ENCODE measurements around the gene NPFFR1.

Gene NPFFR1

GRCh38 chr10:70280099-70280498 lies 3.7 kb downstream of the NPFFR1 start:
- Histone ChIP-seq H3K9me3 (ENCODE audit: control insufficient read depth, insufficient read depth, low read depth, low read length) (no peaks in the 10 kb centered on the region), H3K27ac (ENCODE audit: extremely low read depth, low read depth, low read length) (no peak overlapping the region), H3K4me3 (ENCODE audit: low read depth, low read length) (no peak overlapping the region), H3K36me3 (ENCODE audit: control insufficient read depth in 2 of 2, insufficient read depth in 1 of 2, low read length in 2 of 2) (no peaks in the 10 kb centered on the region; a peak in 1 of 3 replicates), H3K4me1 (ENCODE audit: control insufficient read depth, insufficient read depth, low read length) (no peaks in the 10 kb centered on the region)
- ChIA-PET POLR2A (no interaction called here), CTCF (interaction anchor here (1.5 to 1.6 kb wide), 2 partner anchors 8 to 15 kb away, joined by 4 read pairs; no protein-coding TSS in a partner anchor)
- no peak for TF ChIP-seq KLF16 (tag by site-specific recombination; IDR thresholded peaks at IDR 0.05)

- TF ChIP-seq ZNF473 (tag by site-specific recombination; IDR thresholded peaks at IDR 0.05): no peak
- no peak for TF ChIP-seq ZNF623 (tag by site-specific recombination; IDR thresholded peaks at IDR 0.05)
- no peak for TF ChIP-seq GLI2 (tag by site-specific recombination; IDR thresholded peaks at IDR 0.05; ENCODE audit: borderline replicate concordance, low read depth)
- no peak for TF ChIP-seq ZNF707 (tag by site-specific recombination; IDR thresholded peaks at IDR 0.05)
- TF ChIP-seq ZNF580 (tag by site-specific recombination; IDR thresholded peaks at IDR 0.05): no peak
- TF ChIP-seq ZNF555 (tag by site-specific recombination; conservative IDR thresholded peaks at IDR 0.05): no peak
- no peak for TF ChIP-seq ZNF404 (tag by site-specific recombination; IDR thresholded peaks at IDR 0.05)
- TF ChIP-seq KLF16 (tag by site-specific recombination; IDR thresholded peaks at IDR 0.05): no peak
- no peak for TF ChIP-seq HIC1 (tag by site-specific recombination; IDR thresholded peaks at IDR 0.05)
- CTCF ChIA-PET: interaction anchor here (0.5 to 3.0 kb wide), 4 partner anchors 10 to 54 kb away, joined by 3 to 11 read pairs (median 4); no protein-coding TSS in a partner anchor
These were observed 6.3 kb downstream of the NPFFR1 start for GRCh38 chr10:70277396-70278030.

DNA sequence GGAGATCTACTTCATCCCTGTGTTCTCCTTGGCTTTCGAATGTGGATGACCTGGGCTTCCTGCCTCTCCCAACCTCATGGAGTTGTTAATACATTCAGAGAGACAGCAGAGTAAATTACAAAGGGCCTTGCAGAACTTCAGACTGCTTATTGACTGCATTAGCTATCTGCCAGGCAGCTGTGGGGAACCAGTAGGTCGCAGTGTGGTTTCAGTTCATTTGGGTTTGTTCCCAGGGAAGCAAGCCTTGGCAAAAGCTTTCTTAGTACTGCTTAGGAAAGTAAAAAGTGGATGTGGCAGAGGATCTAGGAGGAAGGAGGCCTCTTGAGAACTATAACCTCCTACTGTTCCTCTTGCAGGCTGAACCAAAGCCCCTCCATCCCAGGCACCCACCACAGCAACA lies 9.2 kb downstream of the NPFFR1 start:
- ChIA-PET POLR2A (no interaction called here), CTCF (interaction anchor here (1.4 to 2.2 kb wide), 2 partner anchors 10 to 15 kb away, joined by 3 to 7 read pairs; no protein-coding TSS in a partner anchor)
- Histone ChIP-seq H3K4me3 (ENCODE audit: low read depth, low read length) (no peak overlapping the region), H3K36me3 (ENCODE audit: control insufficient read depth in 2 of 2, insufficient read depth in 1 of 2, low read length in 2 of 2) (no peaks in the 10 kb centered on the region; a peak in 1 of 3 replicates), H3K9me3 (ENCODE audit: control insufficient read depth, insufficient read depth, low read depth, low read length) (no peaks in the 10 kb centered on the region), H3K27ac (ENCODE audit: extremely low read depth, low read depth, low read length) (no peak overlapping the region), H3K4me1 (ENCODE audit: control insufficient read depth, insufficient read depth, low read length) (no peaks in the 10 kb centered on the region)
- no peak for TF ChIP-seq ZNF221 (tag by site-specific recombination; IDR thresholded peaks at IDR 0.05; ENCODE audit: borderline replicate concordance)
- no peak for TF ChIP-seq ZNF112 (tag by site-specific recombination; IDR thresholded peaks at IDR 0.05)
- no peak for TF ChIP-seq ZNF658 (tag by site-specific recombination; IDR thresholded peaks at IDR 0.05)

More at GRCh38 chr10:70277396-70278030, 6.3 kb downstream of the NPFFR1 start:
- H3K4me1 ChIP-seq (ENCODE audit: control insufficient read depth, insufficient read depth, low read length): no peaks in the 10 kb centered on the region
- no peaks in the 10 kb centered on the region for H3K9me3 ChIP-seq (ENCODE audit: control insufficient read depth, insufficient read depth, low read depth, low read length)
- POLR2A ChIA-PET: no interaction called here
- H3K4me3 ChIP-seq (ENCODE audit: low read depth, low read length): no peak overlapping the region
- H3K36me3 ChIP-seq (ENCODE audit: control insufficient read depth in 2 of 2, insufficient read depth in 1 of 2, low read length in 2 of 2): no peaks in the 10 kb centered on the region; a peak in 1 of 3 replicates
- no peak overlapping the region for H3K27ac ChIP-seq (ENCODE audit: extremely low read depth, low read depth, low read length)

GRCh38 chr10:70272925-70273316 lies 10.9 kb downstream of the NPFFR1 start:
- ChIA-PET POLR2A (interaction anchor here (1.4 kb wide), 1 partner anchor 126 kb away, joined by 5 read pairs; the partner anchor contains the start of gene TYSND1), CTCF (interaction anchor here (0.5 to 2.7 kb wide), 19 partner anchors 8 to 314 kb away, joined by 3 to 10 read pairs (median 4); partner anchors contain the start of gene NPFFR1)
- H3K4me1 ChIP-seq (ENCODE audit: control insufficient read depth, insufficient read depth, low read length): no peaks in the 10 kb centered on the region
- no peaks in the 10 kb centered on the region for H3K9me3 ChIP-seq (ENCODE audit: control insufficient read depth, insufficient read depth, low read depth, low read length)
- no peak overlapping the region for H3K4me3 ChIP-seq (ENCODE audit: low read depth, low read length)
- no peaks in the 10 kb centered on the region for H3K36me3 ChIP-seq (ENCODE audit: control insufficient read depth in 2 of 2, insufficient read depth in 1 of 2, low read length in 2 of 2)
- no peak overlapping the region for H3K27ac ChIP-seq (ENCODE audit: extremely low read depth, low read depth, low read length)
- TF ChIP-seq GLI4 (tag by site-specific recombination; IDR thresholded peaks at IDR 0.05) (no peak), ZNF223 (tag by site-specific recombination; IDR thresholded peaks at IDR 0.05) (no peak), ZNF776 (tag by site-specific recombination; IDR thresholded peaks at IDR 0.05; ENCODE audit: borderline replicate concordance) (no peak), ZSCAN23 (tag by site-specific recombination; IDR thresholded peaks at IDR 0.05) (no peak), ZNF664 (tag by site-specific recombination; IDR thresholded peaks at IDR 0.05) (peak; percentile 29; the same call in 1 of the 2 replicates), KLF1 (tag by site-specific recombination; IDR thresholded peaks at IDR 0.05) (no peak), ZNF184 (tag by site-specific recombination; IDR thresholded peaks at IDR 0.05) (peak; percentile 55; the same call in 1 of the 2 replicates), ZNF629 (tag by site-specific recombination; IDR thresholded peaks at IDR 0.05) (peak; percentile 51; the same call in 1 of the 2 replicates), ATF2 (tag by site-specific recombination; IDR thresholded peaks at IDR 0.05; ENCODE audit: low read depth) (peak; percentile 77), ZIC2 (tag by site-specific recombination; IDR thresholded peaks at IDR 0.05) (no peak), WT1 (tag by site-specific recombination; IDR thresholded peaks at IDR 0.05) (no peak), ZNF366 (tag by site-specific recombination; conservative IDR thresholded peaks at IDR 0.05) (0 out of 2 replicates have a peak, but pooled peaks have one; percentile 34), ZNF561 (tag by site-specific recombination; IDR thresholded peaks at IDR 0.05; ENCODE audit: borderline replicate concordance) (no peak)

Data from HEK293 (cell line).